Hepatic stellate cell (primary cell): ENCODE data around the gene POPDC3.
"Not testable (repeated sequence)": the region's sequence is repeated elsewhere in the genome, so short reads cannot be mapped to it uniquely, and the experiment has no call there.

ENCODE experiments used
- DNase-seq: peaks from one replicate; pipeline ENCODE4 v3.0.0; 2011; ENCODE audit warnings: low spot score

The POPDC3 gene

DNA sequence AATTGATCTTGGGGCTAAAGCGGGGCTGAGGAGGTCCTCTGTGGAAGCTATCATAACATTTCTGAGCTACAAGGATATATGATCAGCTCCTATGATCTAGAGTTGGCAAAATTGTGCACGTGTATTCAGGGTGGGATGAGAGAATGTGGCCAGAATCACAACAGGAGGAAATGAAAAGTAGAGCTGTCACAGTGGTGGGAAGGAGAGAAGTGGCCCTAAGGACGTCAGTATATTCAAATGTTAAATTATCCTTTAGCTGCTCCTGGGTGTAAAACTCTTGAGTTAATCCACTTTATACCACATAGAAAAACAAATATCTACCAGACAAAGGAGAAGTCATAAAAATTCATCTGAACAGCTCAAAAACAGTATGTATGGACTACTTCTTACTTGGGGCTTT, 14.8 kb upstream of the POPDC3 start:
- no peak for DNase-seq

DNA sequence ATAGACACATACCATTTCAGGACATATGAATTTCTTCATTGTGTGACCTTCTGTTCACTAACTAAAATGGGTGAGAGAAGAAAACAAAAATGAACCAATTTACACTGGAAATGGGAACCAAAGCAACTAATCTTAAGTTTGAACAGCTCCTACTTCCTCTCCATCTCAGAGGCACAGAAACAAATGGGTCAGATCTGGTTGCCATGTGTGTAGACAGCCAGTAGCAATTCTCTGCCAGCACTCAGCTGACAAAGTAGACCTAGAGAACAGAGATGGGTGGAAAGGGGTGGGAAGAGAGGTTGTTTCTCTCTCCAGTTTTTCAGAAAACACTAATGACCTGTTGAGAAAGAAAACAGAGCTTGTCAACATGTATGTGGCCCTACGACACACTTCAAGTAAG, 14.3 kb upstream of the POPDC3 start:
- DNase-seq, result no peak

GRCh38 chr6:105193647-105194046, 13.8 kb upstream of the POPDC3 start:
- no peak for DNase-seq

GRCh38 chr6:105192707-105193465, 13.1 kb upstream of the POPDC3 start:
- DNase-seq, result no peak

GRCh38 chr6:105191351-105191750, 11.5 kb upstream of the POPDC3 start:
- DNase-seq, result no peak

- DNase-seq, result no peak
Measured at GRCh38 chr6:105189026-105189820, 9.4 kb upstream of the POPDC3 start.

DNA sequence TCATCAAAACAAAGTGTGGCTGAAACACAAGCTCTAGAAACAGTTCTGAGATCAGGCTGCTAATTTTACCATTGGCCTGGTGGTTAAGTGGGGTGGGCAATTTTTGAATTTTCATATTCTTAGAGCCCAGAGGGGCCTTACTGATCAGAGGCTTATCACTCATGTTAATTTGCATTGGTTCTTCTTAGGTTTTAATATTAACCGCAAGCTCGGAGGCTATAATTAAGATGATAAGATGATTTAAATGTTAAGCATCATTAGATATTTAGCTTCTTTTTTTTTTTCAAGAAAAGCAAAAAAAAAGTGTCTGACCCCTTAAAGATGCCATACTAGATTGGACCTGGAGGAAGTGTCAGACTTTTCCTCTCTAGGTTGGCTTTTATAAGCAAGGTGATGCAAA, 8.4 kb upstream of the POPDC3 start:
- no peak for DNase-seq

- no peak for DNase-seq
Measured at GRCh38 chr6:105186576-105186975, 6.8 kb upstream of the POPDC3 start.

GRCh38 chr6:105184921-105185320, 5.1 kb upstream of the POPDC3 start:
- no peak for DNase-seq

GRCh38 chr6:105181981-105182515, 2.2 kb upstream of the POPDC3 start:
- no peak for DNase-seq

DNA sequence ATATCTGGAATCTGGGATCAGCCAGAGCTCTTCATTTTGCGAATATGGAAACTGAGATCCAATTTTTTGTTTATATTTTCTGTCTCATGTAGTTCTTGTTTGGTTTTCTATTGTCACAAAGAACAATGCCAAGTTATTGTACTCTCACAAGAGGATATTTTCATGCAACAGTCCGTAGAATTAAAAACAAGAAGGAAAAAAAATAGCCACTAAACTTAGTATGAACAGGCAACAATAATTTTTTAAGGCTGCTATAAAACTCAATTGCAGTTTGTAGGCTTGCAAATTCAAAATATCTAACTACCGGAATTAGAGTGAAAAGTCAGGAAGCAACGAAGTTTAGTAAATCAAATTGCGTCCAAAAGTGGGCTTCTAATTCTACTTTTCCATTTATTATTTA, 1.2 kb downstream of the POPDC3 start:
- DNase-seq, result no peak

DNA sequence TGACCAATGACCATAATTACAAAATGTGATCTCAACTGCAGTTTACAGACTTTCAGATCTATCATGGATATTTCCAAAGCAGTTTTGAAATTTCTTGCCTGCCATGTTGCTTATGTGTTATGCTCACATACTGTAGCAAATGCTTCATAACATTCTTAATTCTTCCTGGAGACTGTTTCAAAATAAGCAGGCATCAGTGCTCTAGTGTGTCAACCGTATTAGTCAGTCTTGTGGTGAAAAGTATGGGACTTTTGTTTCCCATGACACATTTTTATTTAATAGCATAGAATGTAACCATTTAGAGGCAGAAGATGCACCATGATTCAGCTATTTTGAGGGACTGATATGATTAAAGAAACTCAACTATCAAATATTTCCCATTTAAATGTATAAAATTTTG, 1.7 kb downstream of the POPDC3 start:
- DNase-seq, result peak; percentile 72

- no peak for DNase-seq
Measured at GRCh38 chr6:105177556-105177955, 2.3 kb downstream of the POPDC3 start.

DNA sequence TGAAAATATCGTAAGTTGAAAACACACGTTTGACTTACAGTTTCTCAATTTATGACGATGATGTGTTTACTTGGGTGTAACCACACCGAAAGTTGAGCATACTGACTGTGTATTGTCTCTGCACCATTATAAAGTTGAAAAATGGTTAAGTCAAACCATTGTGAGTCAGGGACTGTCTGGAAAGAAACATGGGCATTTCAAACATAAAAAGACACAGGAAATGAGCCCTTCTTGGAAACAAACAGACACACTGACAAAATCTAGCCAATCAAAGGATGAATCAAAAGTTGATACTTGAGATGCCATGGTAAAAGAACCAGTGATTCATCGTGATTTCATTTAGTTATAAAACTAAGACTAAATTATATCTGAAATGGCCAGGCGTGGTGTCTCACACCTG, 5.3 kb downstream of the POPDC3 start:
- no peak for DNase-seq

DNA sequence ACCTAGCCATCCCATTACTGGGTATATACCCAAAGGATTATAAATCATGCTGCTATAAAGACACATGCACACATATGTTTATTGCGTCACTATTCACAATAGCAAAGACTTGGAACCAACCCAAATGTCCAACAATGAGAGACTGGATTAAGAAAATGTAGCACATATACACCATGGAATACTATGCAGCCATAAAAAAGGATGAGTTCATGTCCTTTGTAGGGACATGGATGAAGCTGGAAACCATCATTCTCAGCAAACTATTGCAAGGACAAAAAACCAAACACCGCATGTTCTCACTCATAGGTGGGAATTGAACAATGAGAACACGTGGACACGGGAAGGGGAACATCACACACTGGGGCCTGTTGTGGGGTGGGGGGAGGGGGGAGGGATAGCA, 7.3 kb downstream of the POPDC3 start:
- DNase-seq, result not testable (repeated sequence)

DNA sequence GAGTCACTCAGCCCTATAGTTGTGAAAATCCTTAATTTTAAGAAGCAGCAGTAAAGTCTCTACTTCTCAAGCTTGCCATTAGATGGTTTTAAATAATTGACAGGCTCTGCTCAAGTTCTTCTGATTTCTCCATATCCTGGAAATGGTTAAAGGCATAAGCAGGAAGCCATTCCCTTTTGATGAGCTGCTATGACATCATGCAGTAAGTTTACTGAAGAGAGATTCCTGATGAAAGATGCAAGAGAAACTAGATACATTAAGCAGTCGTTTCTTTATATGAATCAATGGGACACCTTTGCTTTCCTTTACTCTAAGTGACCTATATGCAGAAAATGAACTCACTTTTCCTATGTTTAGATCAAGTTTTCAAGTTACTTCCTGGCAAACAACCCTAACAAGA, 9.8 kb downstream of the POPDC3 start:
- DNase-seq, result no peak

DNA sequence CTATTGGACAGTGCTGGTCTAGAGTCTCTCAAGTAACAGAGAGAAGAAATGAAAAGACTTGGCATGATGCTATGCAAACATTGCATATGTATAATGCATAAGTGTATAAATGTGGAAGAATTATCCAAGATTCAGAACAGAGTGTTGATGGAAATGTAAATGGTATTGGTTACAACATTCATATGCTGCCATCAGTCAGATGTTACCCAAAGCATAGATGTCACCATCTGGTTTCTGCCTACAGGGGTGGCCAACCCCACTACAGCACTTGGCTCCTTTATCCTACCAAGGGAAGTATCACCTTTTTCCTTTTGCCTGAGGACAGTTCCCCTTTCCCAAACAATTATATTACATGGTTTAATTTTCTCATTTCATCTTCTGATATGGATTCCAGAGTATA, 11.9 kb downstream of the POPDC3 start:
- DNase-seq, result no peak

DNA sequence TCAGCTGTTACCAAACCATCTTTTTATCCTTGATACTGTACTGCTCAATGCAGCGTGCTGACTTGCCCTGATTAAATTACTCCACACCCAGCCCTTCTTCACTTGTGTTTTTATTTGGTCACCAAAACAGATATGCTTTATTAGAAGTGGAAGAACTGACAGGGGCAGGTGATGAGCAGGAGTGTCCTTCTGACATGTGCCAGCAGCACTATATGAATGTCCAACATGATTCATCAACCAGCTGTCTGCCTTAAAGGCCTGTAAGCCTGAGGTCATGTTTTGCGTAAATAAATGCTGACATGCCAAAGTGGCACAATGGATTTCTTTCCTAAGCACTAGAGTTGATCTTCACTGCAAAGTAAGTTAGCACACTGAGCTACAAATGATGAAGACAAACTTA, 15.4 kb downstream of the POPDC3 start:
- no peak for DNase-seq

DNA sequence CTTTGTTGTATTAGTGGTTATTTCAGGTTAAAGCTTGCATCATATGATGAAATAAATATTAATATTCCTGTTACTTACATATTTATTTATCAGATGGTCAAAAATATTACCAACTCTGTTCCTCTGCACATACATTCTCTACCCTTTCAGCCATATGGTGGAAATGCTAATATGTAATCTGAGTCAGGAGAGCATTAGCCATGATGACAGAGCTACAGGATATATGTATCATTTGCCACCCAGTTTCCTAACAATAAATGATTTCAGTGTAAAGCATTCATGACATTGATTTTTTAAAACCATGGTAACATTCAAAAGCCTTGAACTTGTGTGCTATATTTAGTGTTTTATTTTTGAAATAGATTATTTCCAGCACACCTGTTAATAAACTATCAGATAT, 16.6 kb downstream of the POPDC3 start:
- no peak for DNase-seq

DNA sequence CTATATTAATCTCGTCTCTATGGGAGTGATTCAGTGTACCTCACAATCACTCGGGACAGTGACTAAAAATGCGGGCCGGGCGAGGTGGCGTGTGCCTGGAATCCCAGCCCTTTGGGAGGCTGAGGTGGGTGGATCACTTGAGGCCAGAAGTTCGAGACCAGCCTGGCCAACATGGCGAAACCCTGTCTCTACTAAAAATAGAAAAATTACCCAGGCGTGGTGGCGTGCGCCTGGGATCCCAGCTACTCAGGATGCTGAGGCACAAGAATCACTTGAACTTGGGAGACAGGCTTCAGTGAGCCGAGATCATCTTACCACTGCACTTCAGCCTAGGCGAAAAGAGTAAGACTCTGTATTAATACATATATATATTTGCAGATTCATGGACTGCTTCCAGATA, 17.4 kb downstream of the POPDC3 start:
- DNase-seq, result no peak

DNA sequence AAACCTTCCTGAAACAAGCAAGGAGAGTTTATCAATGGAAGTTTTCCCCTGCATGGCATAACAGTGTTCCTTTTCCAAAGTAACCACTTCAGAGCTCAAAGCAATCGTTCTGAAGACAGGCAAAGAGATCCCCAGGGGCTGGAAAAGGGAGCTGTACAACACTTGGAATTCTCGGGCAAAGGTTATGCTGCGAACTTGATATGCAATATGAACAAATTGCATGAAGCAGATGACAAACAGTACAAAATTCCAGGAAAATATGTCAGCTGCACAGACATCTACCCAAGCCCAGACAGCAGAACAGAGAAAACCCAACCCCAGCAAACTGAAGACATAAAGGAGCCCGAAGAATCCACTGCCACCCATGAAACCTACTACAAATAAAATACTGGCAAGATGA, 18.4 kb downstream of the POPDC3 start:
- no peak for DNase-seq

DNA sequence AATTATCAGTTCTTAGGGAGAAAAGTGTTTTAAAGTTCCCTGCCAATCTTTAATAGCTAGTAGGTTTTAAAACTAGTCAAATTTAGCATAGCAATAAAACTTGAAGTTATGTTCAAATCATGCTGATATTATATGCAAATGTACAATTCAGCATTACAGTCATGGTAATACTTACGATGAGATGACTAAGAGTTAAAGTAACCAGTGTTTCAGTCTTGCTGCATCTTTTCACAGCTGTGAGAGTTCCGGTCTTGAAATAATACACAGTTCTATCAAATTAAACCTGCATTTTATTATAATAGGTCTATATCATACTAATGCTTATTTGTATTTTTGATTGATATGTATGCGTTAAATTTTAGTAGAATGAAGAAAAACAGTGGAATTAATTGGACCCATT, 26.1 kb downstream of the POPDC3 start:
- no peak for DNase-seq

- DNase-seq, result no peak
Measured at GRCh38 chr6:105152880-105153279, 26.9 kb downstream of the POPDC3 start.
